Fibroblast of the conjunctiva (primary cell): ENCODE results near the gene CCSER1.
"Not testable (repeated sequence)": the region's sequence is repeated elsewhere in the genome, so short reads cannot be mapped to it uniquely, and the experiment has no call there.

Experiments used
- DNase-seq: peaks from one replicate; pipeline ENCODE4 v3.0.0-alpha.2; 2010; ENCODE audit warnings: low read depth

Gene CCSER1

GRCh38 chr4:91590260-91590659 lies 1463.1 kb downstream of the CCSER1 start:
- no peak for DNase-seq

GRCh38 chr4:91592125-91592524 lies 1464.9 kb downstream of the CCSER1 start:
- no peak for DNase-seq

GRCh38 chr4:91596718-91597117 lies 1469.5 kb downstream of the CCSER1 start:
- DNase-seq = no peak

GRCh38 chr4:91598696-91599095 lies 1471.5 kb downstream of the CCSER1 start:
- DNase-seq = no peak

- no peak for DNase-seq
These were observed 1473.1 kb downstream of the CCSER1 start for GRCh38 chr4:91600301-91600700.

GRCh38 chr4:91601401-91601800 lies 1474.2 kb downstream of the CCSER1 start:
- no peak for DNase-seq

DNA sequence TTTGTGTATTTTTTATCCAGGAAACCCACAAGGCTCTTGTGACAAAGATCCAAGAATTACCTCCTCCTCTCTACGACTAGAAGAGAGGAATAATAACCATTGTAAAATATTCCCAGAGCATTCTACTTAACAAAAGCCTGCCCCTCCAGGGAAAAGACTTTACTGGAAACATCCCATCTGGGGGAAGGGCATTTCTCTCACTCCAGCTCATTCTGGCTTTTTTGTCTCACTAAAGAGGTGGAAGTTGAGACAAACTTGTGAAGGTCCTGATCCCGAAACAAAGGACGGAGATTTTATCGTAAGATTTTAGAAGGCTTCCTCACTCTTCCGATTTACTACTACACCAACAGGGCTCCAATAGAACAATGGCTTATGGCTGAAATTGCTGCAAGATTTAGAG lies 1484.6 kb downstream of the CCSER1 start:
- no peak for DNase-seq

GRCh38 chr4:91620952-91621351 lies 1493.8 kb downstream of the CCSER1 start:
- DNase-seq = no peak

DNA sequence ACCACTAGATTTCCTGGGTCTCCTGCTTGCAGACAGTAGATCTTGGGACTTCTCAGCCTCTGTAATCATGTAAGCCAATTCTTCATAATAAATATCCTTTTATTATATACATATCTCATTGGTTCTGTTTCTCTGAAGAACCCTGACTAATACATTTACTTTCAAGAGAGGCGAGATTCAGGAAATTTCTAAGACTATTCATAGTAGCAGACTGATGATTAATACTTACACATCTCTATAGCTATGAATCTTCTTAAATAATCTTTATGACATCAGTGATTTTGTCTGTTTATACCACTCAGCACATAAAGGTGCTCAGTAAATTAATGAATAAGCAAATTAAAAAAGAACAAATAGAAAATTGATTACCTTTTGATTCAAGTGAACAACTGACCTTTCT lies 1494.3 kb downstream of the CCSER1 start:
- no peak for DNase-seq

DNA sequence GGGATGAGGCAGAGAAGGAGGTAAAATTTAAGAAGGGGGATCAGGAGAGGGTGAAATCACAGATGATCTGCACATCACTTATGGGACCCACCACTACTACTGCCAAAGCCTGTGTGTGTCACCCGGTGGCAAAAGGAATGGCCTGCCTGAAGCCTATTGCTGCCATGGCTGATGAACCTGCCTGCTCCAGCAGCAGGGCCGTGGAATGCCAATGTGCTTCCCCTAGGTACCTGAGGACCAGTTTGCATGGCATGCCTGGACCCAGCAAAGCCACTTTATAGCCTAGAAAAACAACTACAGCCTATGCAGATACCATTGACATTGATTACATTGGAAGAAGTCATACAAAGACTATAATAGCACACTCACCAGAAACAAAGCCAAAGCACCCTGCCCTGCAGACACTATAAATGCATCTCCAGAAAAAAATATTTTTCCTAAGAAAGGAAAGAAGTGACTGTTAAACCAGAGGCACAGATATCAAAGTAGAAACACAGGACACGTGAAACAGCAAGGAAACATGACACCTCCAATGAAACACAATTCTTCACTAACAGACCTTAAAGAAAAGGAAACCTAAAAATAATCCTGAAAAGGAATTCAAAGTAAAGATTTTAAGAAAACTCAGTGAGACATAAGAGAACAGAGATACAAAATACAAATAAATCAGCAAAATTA lies 1495.9 kb downstream of the CCSER1 start:
- no peak for DNase-seq

DNA sequence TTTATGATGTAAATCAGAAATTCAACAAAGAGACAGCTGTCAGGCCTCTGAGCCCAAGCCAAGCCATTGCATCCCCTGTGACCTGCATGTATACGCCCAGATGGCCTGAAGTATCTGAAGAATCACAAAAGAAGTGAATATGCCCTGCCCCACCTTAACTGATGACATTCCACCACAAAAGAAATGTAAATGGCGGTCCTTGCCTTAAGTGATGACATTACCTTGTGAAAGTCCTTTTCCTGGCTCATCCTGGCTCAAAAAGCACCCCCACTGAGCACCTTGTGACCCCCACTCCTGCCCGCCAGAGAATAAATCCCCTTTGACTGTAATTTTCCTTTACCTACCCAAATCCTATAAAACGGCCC lies 1496.4 kb downstream of the CCSER1 start:
- not testable (repeated sequence) for DNase-seq

- DNase-seq = no peak
These were observed 1502.9 kb downstream of the CCSER1 start for GRCh38 chr4:91630054-91630453.

- DNase-seq = no peak
These were observed 1503.6 kb downstream of the CCSER1 start for GRCh38 chr4:91630764-91631163.

DNA sequence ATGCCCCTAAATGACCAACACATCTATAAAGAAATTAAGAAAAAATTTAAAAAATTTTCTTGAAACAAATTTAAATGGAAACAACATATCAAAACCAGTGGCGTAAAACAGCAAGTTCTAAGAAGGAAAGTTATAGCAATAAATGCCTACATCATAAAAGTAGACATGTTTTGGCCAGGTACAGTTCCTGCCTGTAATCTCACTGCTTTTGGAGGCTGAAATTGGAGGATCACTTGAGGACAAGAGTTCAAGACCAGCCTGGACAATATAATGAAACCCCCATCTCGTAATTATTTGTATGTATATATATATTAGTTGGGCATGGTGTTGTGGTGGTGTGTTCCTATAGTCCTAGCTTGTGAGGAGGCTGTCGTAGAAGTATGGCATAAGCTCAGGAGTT lies 1504.1 kb downstream of the CCSER1 start:
- DNase-seq = no peak

- DNase-seq = no peak
These were observed 1508.9 kb downstream of the CCSER1 start for GRCh38 chr4:91636083-91636482.
